ENCODE data around the gene KCNN3.

The KCNN3 gene

DNA sequence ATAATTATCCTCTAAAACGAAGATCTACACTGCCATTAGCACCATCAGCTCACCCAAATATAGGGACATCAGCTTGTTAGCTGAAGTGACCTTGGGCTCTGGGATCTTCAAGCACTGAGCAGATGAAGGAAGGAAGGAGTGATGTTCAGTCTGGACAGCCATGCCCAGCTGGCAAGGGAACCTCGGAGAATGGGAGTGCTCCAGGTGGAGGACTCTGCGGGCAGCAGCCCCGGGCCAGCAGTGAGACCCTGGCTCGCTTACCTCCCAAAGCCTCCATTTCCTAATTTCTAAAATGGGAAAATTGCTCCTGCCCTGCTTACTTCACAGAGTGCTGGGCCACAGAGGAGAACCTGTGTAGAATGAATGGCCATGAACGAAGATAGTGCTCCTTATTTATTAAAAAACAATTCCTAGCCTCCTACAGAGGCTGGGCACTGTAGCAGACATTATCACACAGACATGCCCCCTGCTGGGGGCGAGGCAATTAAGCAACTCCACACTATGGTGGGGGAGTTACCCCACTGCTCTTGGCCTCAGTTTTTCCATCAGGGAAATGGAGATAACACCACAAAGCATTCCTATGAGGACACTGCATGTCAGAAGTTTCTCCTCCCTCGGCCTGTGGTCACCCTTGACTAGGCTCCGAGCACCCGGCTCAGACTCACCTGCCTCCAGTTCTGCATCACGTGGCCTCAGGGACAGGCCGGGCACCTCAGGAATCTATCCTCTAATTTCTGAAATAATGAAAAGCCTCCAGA, 117.6 kb downstream of the KCNN3 start:
- Histone ChIP-seq H3K4me1 (ENCODE audit: control insufficient read depth, insufficient read depth, low read length) (peaks cover 2% of the 10 kb centered on the region), H3K27me3 (ENCODE audit: control insufficient read depth, insufficient read depth, low read length) (no peaks in the 10 kb centered on the region), H3K36me3 (ENCODE audit: control insufficient read depth, insufficient read depth, low read length) (no peaks in the 10 kb centered on the region), H3K9ac (ENCODE audit: low read depth, low read length) (no peak overlapping the region), H3K4me3 (ENCODE audit: low read depth, low read length) (no peak overlapping the region), H3K9me3 (ENCODE audit: control insufficient read depth, insufficient read depth, low read length) (no peaks in the 10 kb centered on the region)

DNA sequence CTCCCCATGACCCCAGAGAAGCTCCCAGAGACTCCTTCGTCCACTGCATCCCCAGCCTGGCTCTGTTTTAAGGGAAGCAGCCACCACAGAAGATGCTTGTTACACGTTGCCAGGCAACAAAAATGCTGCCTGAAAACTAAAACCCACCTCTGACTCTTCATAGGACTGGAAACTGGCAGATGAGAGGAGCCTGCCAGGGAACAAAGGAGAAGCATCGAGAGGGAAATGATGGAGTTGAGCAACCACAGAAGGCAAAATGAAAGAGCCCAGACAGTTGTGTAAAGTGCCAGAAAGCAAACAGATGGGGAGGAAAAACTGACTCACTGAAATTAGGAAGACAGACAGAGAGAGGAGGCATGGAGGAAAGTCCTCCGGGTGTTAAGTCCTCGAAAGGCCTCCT, 118.4 kb downstream of the KCNN3 start:
- H3K27me3 ChIP-seq (ENCODE audit: control insufficient read depth, insufficient read depth, low read length) = no peaks in the 10 kb centered on the region
- no peaks in the 10 kb centered on the region for H3K36me3 ChIP-seq (ENCODE audit: control insufficient read depth, insufficient read depth, low read length)
- H3K9ac ChIP-seq (ENCODE audit: low read depth, low read length) = no peak overlapping the region
- peaks cover 3% of the 10 kb centered on the region for H3K4me1 ChIP-seq (ENCODE audit: control insufficient read depth, insufficient read depth, low read length)
- H3K9me3 ChIP-seq (ENCODE audit: control insufficient read depth, insufficient read depth, low read length) = no peaks in the 10 kb centered on the region
- H3K4me3 ChIP-seq (ENCODE audit: low read depth, low read length) = no peak overlapping the region

DNA sequence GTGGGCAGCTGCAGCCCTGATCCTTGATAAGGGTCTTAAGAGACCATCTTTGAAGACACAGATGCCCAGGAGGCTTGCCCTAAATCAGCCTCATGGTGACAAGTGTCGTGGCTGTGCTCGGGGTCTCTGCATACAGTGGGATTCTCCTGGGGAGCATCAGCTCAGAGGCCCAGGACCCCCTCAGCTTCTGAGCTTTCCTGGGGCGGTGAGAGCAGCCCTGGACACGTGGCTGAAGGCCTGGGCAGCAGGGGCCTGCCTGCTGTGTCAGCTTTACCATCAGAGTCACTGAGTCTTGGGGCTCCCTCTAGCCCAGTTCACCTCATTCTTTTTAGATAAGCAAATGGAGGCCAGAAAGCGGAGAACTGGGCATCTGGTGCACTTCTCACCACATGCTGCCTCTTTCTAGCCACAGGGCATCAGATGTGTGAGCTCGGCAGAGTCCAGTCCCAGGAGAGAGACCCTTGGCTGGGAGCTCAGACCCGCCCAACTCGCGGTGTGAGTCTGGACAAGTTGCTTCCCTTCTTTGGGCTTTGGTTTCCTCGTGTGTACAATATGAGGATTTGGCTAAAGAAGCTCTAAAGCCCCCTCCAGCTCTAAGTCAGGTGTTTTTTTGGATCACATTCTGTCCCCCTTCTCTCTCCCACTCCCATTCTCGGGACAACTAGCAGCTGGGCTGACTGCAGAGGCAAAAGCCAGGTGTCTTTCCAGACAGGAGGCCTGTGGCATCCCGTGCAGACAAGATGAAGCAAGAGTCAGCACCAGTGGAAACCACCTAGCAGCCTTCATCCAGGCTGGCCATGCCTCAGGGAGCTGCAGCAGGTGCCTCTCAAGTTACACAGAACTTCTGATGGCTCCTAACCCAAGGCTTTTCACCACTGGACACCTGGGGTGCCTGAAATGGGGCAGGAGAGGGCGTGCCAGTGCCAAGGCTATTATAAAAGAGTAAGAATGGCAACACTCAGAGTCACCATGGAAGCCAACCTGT, 119.1 kb downstream of the KCNN3 start:
- H3K4me3 ChIP-seq (ENCODE audit: low read depth, low read length) = no peak overlapping the region
- H3K4me1 ChIP-seq (ENCODE audit: control insufficient read depth, insufficient read depth, low read length) = peaks cover 4% of the 10 kb centered on the region
- H3K9ac ChIP-seq (ENCODE audit: low read depth, low read length) = no peak overlapping the region
- no peaks in the 10 kb centered on the region for H3K9me3 ChIP-seq (ENCODE audit: control insufficient read depth, insufficient read depth, low read length)
- H3K36me3 ChIP-seq (ENCODE audit: control insufficient read depth, insufficient read depth, low read length) = no peaks in the 10 kb centered on the region
- no peaks in the 10 kb centered on the region for H3K27me3 ChIP-seq (ENCODE audit: control insufficient read depth, insufficient read depth, low read length)

DNA sequence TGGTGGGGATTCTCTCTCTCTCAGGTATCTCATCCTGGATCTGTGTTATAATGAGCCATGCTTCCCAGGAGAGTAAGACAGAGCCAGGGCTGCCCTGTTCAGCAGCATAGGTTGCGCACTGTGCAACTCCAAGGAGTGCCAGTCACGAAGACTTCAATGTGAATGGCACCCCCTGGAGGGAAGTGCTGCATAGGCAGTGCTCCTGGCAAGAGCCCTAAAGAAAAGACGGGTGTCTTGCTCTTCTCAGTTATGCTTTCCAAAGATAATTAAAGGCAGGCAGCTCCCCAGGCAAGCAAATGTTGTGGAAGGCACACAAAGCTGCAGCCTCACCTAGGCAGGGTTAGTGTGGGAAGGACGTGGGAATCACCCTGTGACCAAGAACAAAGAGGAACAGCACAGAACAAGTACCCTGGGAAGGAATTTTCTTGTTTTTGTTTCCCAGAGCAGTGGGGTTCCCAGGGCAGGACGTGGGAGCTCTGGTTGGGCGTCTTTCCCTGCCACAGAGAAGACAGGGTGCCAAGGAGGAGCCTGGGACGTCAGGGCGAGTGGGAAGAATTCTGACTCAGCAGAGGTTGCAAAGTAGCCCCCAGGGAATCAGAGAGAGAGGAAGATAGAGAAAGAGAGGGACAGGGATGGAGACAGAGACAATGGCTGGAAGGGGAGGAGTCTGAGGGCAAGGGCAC, 120.9 kb downstream of the KCNN3 start:
- Histone ChIP-seq H3K9me3 (ENCODE audit: control insufficient read depth, insufficient read depth, low read length) (no peaks in the 10 kb centered on the region), H3K4me1 (ENCODE audit: control insufficient read depth, insufficient read depth, low read length) (peaks cover 4% of the 10 kb centered on the region), H3K27me3 (ENCODE audit: control insufficient read depth, insufficient read depth, low read length) (no peaks in the 10 kb centered on the region), H3K9ac (ENCODE audit: low read depth, low read length) (no peak overlapping the region), H3K36me3 (ENCODE audit: control insufficient read depth, insufficient read depth, low read length) (no peaks in the 10 kb centered on the region), H3K4me3 (ENCODE audit: low read depth, low read length) (no peak overlapping the region)

DNA sequence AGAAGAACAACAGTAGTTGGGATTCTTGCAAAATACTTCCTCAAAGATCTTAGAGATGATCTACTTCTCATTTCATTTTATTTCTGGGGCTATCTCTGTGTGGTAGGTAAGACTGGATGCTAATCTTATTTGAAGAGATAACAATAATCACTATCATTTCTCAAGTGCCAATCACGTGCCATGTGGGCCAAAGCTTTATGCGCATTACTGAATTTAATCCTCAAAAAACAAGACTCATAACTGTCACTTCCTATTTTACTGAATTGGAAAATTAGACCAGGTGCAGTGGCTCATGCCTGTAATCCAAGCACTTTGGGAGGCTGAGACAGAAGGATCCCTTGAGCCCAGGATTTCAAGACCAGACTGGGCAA, 121.7 kb downstream of the KCNN3 start:
- no peak overlapping the region for H3K4me3 ChIP-seq (ENCODE audit: low read depth, low read length)
- peaks cover 4% of the 10 kb centered on the region for H3K4me1 ChIP-seq (ENCODE audit: control insufficient read depth, insufficient read depth, low read length)
- no peak overlapping the region for H3K9ac ChIP-seq (ENCODE audit: low read depth, low read length)
- no peaks in the 10 kb centered on the region for H3K9me3 ChIP-seq (ENCODE audit: control insufficient read depth, insufficient read depth, low read length)
- no peaks in the 10 kb centered on the region for H3K36me3 ChIP-seq (ENCODE audit: control insufficient read depth, insufficient read depth, low read length)
- no peaks in the 10 kb centered on the region for H3K27me3 ChIP-seq (ENCODE audit: control insufficient read depth, insufficient read depth, low read length)

DNA sequence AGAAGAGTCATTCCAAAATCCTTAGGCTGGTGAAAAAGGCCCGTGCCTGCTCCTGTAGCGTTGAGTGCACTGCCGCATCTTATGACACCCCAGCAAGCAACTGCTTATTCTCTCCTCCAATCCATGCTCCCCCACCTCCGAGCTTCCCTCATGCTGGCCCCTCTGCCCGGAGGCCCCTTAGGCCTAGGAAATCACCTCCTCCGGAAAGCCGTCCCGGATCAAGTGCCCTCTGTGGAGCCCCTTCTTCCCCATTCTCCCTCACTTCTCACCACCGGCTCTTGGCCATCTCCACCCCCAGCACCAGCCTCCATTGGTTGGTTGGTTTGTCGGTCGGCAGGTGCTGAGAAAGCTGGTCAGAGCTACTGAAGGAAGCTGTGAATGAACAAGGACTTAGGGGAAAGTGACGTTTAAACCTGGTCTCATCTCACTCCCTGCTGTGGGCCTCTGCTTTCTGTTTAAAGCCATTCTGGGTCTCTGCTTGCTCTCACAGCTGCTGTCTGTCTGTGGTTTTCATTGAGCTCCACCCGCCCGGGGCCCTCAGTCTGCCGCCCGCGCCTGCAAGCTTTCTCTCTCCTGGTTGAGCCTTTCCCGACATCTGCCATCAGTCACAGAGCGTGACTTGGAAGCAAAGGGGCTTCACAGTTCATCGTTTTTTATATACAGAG, 122.2 kb downstream of the KCNN3 start:
- H3K4me3 ChIP-seq (ENCODE audit: low read depth, low read length) = no peak overlapping the region
- H3K9me3 ChIP-seq (ENCODE audit: control insufficient read depth, insufficient read depth, low read length) = no peaks in the 10 kb centered on the region
- H3K27me3 ChIP-seq (ENCODE audit: control insufficient read depth, insufficient read depth, low read length) = no peaks in the 10 kb centered on the region
- peaks cover 4% of the 10 kb centered on the region for H3K4me1 ChIP-seq (ENCODE audit: control insufficient read depth, insufficient read depth, low read length)
- H3K36me3 ChIP-seq (ENCODE audit: control insufficient read depth, insufficient read depth, low read length) = no peaks in the 10 kb centered on the region
- H3K9ac ChIP-seq (ENCODE audit: low read depth, low read length) = no peak overlapping the region

DNA sequence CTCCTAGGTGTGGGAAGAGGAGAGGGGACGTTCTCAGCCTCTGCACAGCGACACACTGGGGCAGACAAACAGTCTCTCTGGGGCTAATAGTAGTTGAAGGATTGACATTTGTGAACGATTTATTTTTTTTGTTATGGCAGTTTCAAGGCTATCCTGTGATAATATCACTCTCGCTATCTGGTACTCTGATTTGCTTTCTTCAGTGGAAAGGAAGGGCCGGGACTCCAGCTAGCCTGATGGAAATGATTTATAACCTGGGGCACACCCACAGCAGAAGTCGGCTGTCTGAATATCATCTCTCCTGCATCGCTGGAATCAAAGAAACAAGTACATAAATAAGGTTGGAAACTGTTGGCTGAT, 122.7 kb downstream of the KCNN3 start:
- H3K36me3 ChIP-seq (ENCODE audit: control insufficient read depth, insufficient read depth, low read length) = no peaks in the 10 kb centered on the region
- H3K9me3 ChIP-seq (ENCODE audit: control insufficient read depth, insufficient read depth, low read length) = no peaks in the 10 kb centered on the region
- no peaks in the 10 kb centered on the region for H3K27me3 ChIP-seq (ENCODE audit: control insufficient read depth, insufficient read depth, low read length)
- H3K4me1 ChIP-seq (ENCODE audit: control insufficient read depth, insufficient read depth, low read length) = peaks cover 4% of the 10 kb centered on the region
- no peak overlapping the region for H3K9ac ChIP-seq (ENCODE audit: low read depth, low read length)
- H3K4me3 ChIP-seq (ENCODE audit: low read depth, low read length) = no peak overlapping the region

DNA sequence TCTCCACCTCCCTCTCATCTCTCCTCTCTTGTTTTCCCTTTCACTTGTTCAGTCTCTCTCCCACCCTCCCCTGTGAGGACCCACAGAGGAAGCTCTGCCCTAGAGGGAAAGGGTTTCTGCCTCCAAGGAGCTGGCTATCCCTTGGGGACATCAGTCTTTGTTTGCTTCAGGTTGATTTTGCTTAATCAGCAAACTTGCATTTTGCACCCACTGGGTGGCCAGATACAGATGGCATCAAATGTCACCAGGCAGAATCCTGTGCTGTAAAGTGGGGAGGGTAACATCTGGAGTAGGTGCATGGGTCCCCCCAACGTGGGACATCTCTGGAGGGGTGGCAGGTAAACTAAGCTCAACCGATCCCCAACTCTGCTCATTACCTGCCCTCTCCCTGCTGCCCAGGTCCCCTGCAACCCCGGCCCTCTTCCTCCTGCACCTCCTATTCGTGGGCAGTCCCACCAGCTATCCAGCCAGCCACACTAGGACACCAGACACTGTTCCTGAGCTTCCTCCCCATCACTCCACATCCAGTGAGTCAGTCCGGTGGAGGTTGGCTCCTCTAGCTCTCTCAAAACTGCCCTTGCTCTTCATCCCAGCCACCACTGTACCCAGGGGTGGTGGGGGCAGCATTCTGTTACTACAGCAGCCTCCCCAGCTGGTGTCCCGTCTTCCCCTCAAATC, 123.3 kb downstream of the KCNN3 start:
- H3K27me3 ChIP-seq (ENCODE audit: control insufficient read depth, insufficient read depth, low read length) = no peaks in the 10 kb centered on the region
- H3K9ac ChIP-seq (ENCODE audit: low read depth, low read length) = no peak overlapping the region
- H3K4me3 ChIP-seq (ENCODE audit: low read depth, low read length) = no peak overlapping the region
- no peaks in the 10 kb centered on the region for H3K36me3 ChIP-seq (ENCODE audit: control insufficient read depth, insufficient read depth, low read length)
- peaks cover 4% of the 10 kb centered on the region for H3K4me1 ChIP-seq (ENCODE audit: control insufficient read depth, insufficient read depth, low read length)
- no peaks in the 10 kb centered on the region for H3K9me3 ChIP-seq (ENCODE audit: control insufficient read depth, insufficient read depth, low read length)

DNA sequence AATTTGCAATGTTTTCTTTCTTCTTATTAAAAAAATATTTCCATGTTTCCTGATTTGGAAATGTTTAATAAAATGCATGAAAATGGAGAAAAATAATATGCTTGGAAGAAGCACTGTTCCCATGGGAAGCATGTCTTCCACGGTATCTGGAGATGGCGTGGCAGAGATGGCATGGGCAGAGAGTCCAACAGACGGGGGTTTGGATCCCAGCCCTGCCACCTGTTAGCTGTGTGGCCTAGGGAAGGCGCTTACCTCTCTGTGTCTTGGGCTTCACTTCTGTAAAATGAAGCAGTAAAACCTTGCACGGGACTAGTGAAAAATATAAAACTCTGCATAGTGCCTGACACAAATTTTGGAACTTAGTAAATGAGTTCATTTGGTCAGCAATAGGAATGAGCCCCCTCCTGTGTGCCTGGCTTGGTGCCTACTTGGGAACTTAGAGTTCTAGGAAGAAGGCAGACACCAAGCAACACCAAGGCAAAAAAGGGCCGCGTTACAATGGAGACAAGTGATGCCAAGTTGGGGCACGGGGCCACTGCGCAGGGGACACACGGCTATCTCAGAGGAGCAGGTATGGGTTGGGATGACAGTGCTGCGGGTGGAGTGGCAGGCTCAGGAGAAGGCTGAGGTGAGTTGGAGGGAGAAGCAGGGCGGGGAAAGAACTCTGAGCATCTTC, 124.2 kb downstream of the KCNN3 start:
- H3K9ac ChIP-seq (ENCODE audit: low read depth, low read length) = no peak overlapping the region
- H3K27me3 ChIP-seq (ENCODE audit: control insufficient read depth, insufficient read depth, low read length) = no peaks in the 10 kb centered on the region
- H3K36me3 ChIP-seq (ENCODE audit: control insufficient read depth, insufficient read depth, low read length) = no peaks in the 10 kb centered on the region
- no peaks in the 10 kb centered on the region for H3K9me3 ChIP-seq (ENCODE audit: control insufficient read depth, insufficient read depth, low read length)
- peaks cover 4% of the 10 kb centered on the region for H3K4me1 ChIP-seq (ENCODE audit: control insufficient read depth, insufficient read depth, low read length)
- H3K4me3 ChIP-seq (ENCODE audit: low read depth, low read length) = no peak overlapping the region

DNA sequence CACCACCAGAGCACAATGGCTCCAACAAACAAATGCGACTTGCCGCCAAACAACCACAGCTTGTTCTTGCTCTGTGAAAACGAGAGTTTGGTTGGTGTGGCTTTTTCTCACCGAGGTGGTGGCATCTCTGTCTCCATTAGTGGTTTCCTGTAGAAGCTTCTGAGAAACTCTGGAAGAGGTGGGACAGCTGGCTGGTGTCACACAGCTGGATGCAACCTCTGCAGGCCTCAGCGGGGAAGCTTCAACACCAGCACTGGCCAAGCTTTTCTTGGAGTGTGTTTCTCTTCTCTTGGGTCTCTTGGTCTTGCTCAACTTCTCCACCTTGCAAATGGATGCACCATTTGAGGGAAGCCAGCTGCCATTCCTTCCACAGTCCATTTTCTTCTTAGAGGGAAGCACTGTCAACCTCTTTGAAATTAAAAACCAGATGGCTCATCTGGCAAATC, 124.8 kb downstream of the KCNN3 start:
- H3K27me3 ChIP-seq (ENCODE audit: control insufficient read depth, insufficient read depth, low read length) = no peaks in the 10 kb centered on the region
- H3K9me3 ChIP-seq (ENCODE audit: control insufficient read depth, insufficient read depth, low read length) = peaks cover 4% of the 10 kb centered on the region

More for the DNA sequence above, 124.8 kb downstream of the KCNN3 start:
- Histone ChIP-seq H3K4me1 (ENCODE audit: control insufficient read depth, insufficient read depth, low read length) (peaks cover 4% of the 10 kb centered on the region), H3K4me3 (ENCODE audit: low read depth, low read length) (no peak overlapping the region), H3K9ac (ENCODE audit: low read depth, low read length) (no peak overlapping the region), H3K36me3 (ENCODE audit: control insufficient read depth, insufficient read depth, low read length) (no peaks in the 10 kb centered on the region)
